ENCODE results near the gene BMAL1.

DNA sequence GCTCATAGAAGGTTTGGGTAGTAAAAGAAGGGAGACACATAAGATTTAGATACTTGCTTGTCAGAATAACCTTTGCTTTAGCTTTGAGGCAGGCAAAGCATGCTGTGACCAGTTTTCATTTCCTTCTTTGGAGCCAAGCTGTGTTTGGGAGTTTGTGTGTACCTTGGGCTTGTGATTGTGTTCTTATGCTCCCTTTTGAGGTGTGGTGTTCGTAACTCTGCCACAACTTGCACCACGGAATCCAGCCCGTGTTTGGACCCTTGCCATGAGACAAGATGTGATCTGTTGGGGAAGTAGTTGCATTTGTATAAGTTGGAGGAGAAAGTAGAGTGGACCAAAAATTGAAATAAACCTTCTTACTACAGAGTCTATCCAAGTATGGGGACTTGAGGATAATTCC lies 34.0 kb downstream of the BMAL1 start:
- no peak for TF ChIP-seq CTCF (IDR thresholded peaks at IDR 0.05)
- no peak for TF ChIP-seq POLR2A (IDR thresholded peaks at IDR 0.05)

Measured in thyroid gland (tissue), 4 donors.